H1 (cell line): ENCODE results near the gene LSM4. TPM values are rescaled to one million over a fixed set of nuclear protein-coding genes. Genes with fewer than 3 reads are reported as not detected.

Source experiments
- CTCF ChIA-PET: fragments of 300-600 bp; sonication (Branson Sonifier 250); formaldehyde crosslinking; loops from one replicate; lab custom pipeline; 2021; ENCODE audit not compliant: partially characterized antibody; lab: Charles Lee
- POLR2A ChIA-PET: fragments of 300-600 bp; sonication (Branson Sonifier 250); formaldehyde crosslinking; loops from one replicate; lab custom pipeline; 2021; ENCODE audit warnings: inconsistent platforms; ENCODE audit not compliant: partially characterized antibody; lab: Charles Lee
- DNase-seq, 2 experiments: peaks; one replicate each; pipeline versions ENCODE4 v3.0.0 to v3.0.0-alpha.2; 2010 to 2022; ENCODE audit warnings: low spot score in 2 of 2, low read depth in 1 of 2, mixed read lengths in 1 of 2
- FAIRE-seq: peaks from 2 replicates; lab custom pipeline; 2011; peaks lifted over from hg19 to GRCh38; lab: Jason Lieb, UNC
- H2AFZ ChIP-seq: 2 replicates; pipeline ENCODE4 v1.8.1; 2012; ENCODE audit warnings: low read length, inconsistent platforms
- H2AK5ac ChIP-seq: 2 replicates; pipeline ENCODE4 v1.6.1; 2013; ENCODE audit warnings: low read depth, low read length
- H2BK120ac ChIP-seq: replicated peaks from 2 replicates; pipeline ENCODE3; 2013; ENCODE audit warnings: low read depth, low read length, inconsistent platforms
- H2BK12ac ChIP-seq: 2 replicates; pipeline ENCODE4 v1.6.1; 2013; ENCODE audit warnings: low read depth, low read length
- H2BK15ac ChIP-seq: 2 replicates; pipeline ENCODE4 v1.6.1; 2013; ENCODE audit warnings: low read length
- H2BK20ac ChIP-seq: 2 replicates; pipeline ENCODE4 v1.6.1; 2013; ENCODE audit warnings: low read length
- H2BK5ac ChIP-seq: 2 replicates; pipeline ENCODE4 v1.6.1; 2013; ENCODE audit warnings: low read depth, low read length
- H3K14ac ChIP-seq: 2 replicates; pipeline ENCODE4 v1.6.1; 2013; ENCODE audit warnings: inconsistent platforms; ENCODE audit not compliant: insufficient read length
- H3K18ac ChIP-seq: 2 replicates; pipeline ENCODE4 v1.6.1; 2013; ENCODE audit warnings: low read length; ENCODE audit errors: extremely low read depth
- H3K23ac ChIP-seq: 2 replicates; pipeline ENCODE4 v1.6.1; 2013; ENCODE audit warnings: inconsistent platforms; ENCODE audit not compliant: insufficient read length
- H3K23me2 ChIP-seq: 2 replicates; pipeline ENCODE4 v1.6.1; 2013; ENCODE audit warnings: low read depth, low read length
- H3K27ac ChIP-seq: 2 replicates; pipeline ENCODE4 v1.6.1; 2011; ENCODE audit warnings: low read depth, low read length, inconsistent platforms
- H3K27me3 ChIP-seq, 4 experiments: replicated peaks in 1 of 4; 1 replicate in 1 of 4; 2 replicates in 3 of 4; pipeline versions ENCODE4 v1.6.1 to v1.8.1; 2011 to 2013; ENCODE audit warnings: low read length in 3 of 4, mild to moderate bottlenecking in 3 of 4, inconsistent platforms in 2 of 4, mixed read lengths in 2 of 4, moderate library complexity in 1 of 4; ENCODE audit not compliant: control insufficient read depth in 3 of 4, insufficient read depth in 3 of 4; ENCODE audit errors: extremely low read depth in 1 of 4
- H3K36me3 ChIP-seq, 4 experiments: 2 replicates each; pipeline versions ENCODE4 v1.6.1 to v1.8.1; 2011 to 2013; ENCODE audit warnings: mild to moderate bottlenecking in 4 of 4, low read length in 3 of 4, moderate library complexity in 2 of 4, control low read depth in 1 of 4, inconsistent platforms in 1 of 4; ENCODE audit not compliant: insufficient read depth in 4 of 4, control insufficient read depth in 2 of 4
- H3K4ac ChIP-seq: replicated peaks from 2 replicates; pipeline ENCODE3; 2013; ENCODE audit warnings: low read length, low read depth, mixed read lengths, inconsistent platforms; ENCODE audit not compliant: insufficient read length
- H3K4me1 ChIP-seq, 4 experiments: replicated peaks in 1 of 4; 1 replicate in 1 of 4; 2 replicates in 3 of 4; pipeline versions ENCODE4 v1.6.1 to v1.8.1; 2011 to 2013; ENCODE audit warnings: low read length in 3 of 4, inconsistent platforms in 2 of 4, mixed read lengths in 1 of 4; ENCODE audit not compliant: insufficient read depth in 4 of 4, control insufficient read depth in 3 of 4
- H3K4me2 ChIP-seq, 2 experiments: 2 replicates each; pipeline versions ENCODE4 v1.6.1 to v1.8.1; 2011 to 2013; ENCODE audit warnings: low read depth in 2 of 2, low read length in 2 of 2, control low read depth in 1 of 2, inconsistent platforms in 1 of 2, mild to moderate bottlenecking in 1 of 2; ENCODE audit not compliant: insufficient read depth in 1 of 2
- H3K4me3 ChIP-seq, 4 experiments: fragments of 200-600, 300-600 bp in 1 of 4; sonication (generic), shearing (Covaris generic), sonication (Bioruptor Twin) in 1 of 4; 2 replicates each; pipeline versions ENCODE4 v1.5.1 to v1.8.1; 2011 to 2016; ENCODE audit warnings: low read length in 4 of 4, low read depth in 3 of 4, control low read depth in 2 of 4, inconsistent platforms in 2 of 4, mild to moderate bottlenecking in 2 of 4, mixed read lengths in 1 of 4, moderate library complexity in 1 of 4; ENCODE audit not compliant: insufficient read depth in 2 of 4; ENCODE audit errors: extremely low read depth in 1 of 4
- H3K56ac ChIP-seq: replicated peaks from 2 replicates; pipeline ENCODE3; 2013; ENCODE audit warnings: low read depth, mild to moderate bottlenecking, mixed read lengths, low read length, inconsistent platforms; ENCODE audit not compliant: insufficient read length
- H3K79me1 ChIP-seq: 2 replicates; pipeline ENCODE4 v1.6.1; 2013; ENCODE audit warnings: low read depth, low read length, control low read depth
- H3K79me2 ChIP-seq, 2 experiments: 2 replicates each; pipeline versions ENCODE4 v1.6.1 to v1.8.1; 2012 to 2013; ENCODE audit warnings: low read length in 2 of 2, mild to moderate bottlenecking in 2 of 2, inconsistent platforms in 1 of 2; ENCODE audit not compliant: insufficient read depth in 2 of 2, control insufficient read depth in 1 of 2
- H3K9ac ChIP-seq, 4 experiments: replicated peaks in 1 of 4; 1 replicate in 1 of 4; 2 replicates in 3 of 4; pipeline versions ENCODE4 v1.6.1 to v1.8.1; 2011 to 2013; ENCODE audit warnings: low read depth in 3 of 4, low read length in 3 of 4, control low read depth in 2 of 4, mild to moderate bottlenecking in 2 of 4, moderate library complexity in 2 of 4, inconsistent platforms in 1 of 4; ENCODE audit errors: extremely low read depth in 1 of 4
- H3K9me3 ChIP-seq, 2 experiments: 2 replicates each; pipeline versions ENCODE4 v1.6.1 to v1.8.1; 2012 to 2013; ENCODE audit warnings: mild to moderate bottlenecking in 2 of 2, moderate library complexity in 2 of 2, control low read depth in 1 of 2, inconsistent platforms in 1 of 2, low read depth in 1 of 2, low read length in 1 of 2, mixed read lengths in 1 of 2; ENCODE audit not compliant: insufficient read depth in 2 of 2
- H4K20me1 ChIP-seq, 2 experiments: replicated peaks in 1 of 2; 2 replicates each; pipeline versions ENCODE3 to v1.8.1; 2011 to 2013; ENCODE audit warnings: inconsistent platforms in 2 of 2, low read length in 2 of 2, mild to moderate bottlenecking in 1 of 2; ENCODE audit not compliant: insufficient read depth in 2 of 2, control insufficient read depth in 1 of 2
- H4K5ac ChIP-seq: 2 replicates; pipeline ENCODE4 v1.6.1; 2013; ENCODE audit warnings: low read length, low read depth, mixed read lengths, inconsistent platforms; ENCODE audit not compliant: insufficient read length
- H4K8ac ChIP-seq: 2 replicates; pipeline ENCODE4 v1.8.0; 2013; ENCODE audit warnings: mild to moderate bottlenecking, moderate library complexity, low read length, inconsistent platforms; ENCODE audit not compliant: insufficient read depth; ENCODE audit errors: extremely low read depth
- H4K91ac ChIP-seq: replicated peaks from 2 replicates; pipeline ENCODE3; 2013; ENCODE audit warnings: low read length, mixed read lengths, inconsistent platforms; ENCODE audit not compliant: insufficient read length
- CHD2 ChIP-seq: IDR thresholded peaks from 2 replicates; pipeline ENCODE4 v1.6.1; 2012; ENCODE audit warnings: low read length, improper control_type of control experiment
- CREB1 ChIP-seq: IDR thresholded peaks from 2 replicates; pipeline ENCODE4 v1.6.1; 2012; ENCODE audit warnings: inconsistent platforms
- EGR1 ChIP-seq: IDR thresholded peaks from 2 replicates; pipeline ENCODE4 v1.6.1; 2011; ENCODE audit warnings: low read depth, low read length, borderline replicate concordance
- PHF8 ChIP-seq: fragments of 200-600 bp; sonication (generic); conservative IDR thresholded peaks from 2 replicates; pipeline ENCODE4 v1.7.1; 2012; ENCODE audit warnings: low read depth, mild to moderate bottlenecking, inconsistent platforms, low read length, moderate library complexity
- SIRT6 ChIP-seq: IDR thresholded peaks from one replicate; pipeline ENCODE4 v1.7.1; 2012; ENCODE audit warnings: low read length, inconsistent platforms
- SIX5 ChIP-seq: IDR thresholded peaks from 2 replicates; pipeline ENCODE4 v1.6.1; 2011; ENCODE audit warnings: mild to moderate bottlenecking, low read depth, low read length
- TAF1 ChIP-seq: IDR thresholded peaks from 2 replicates; pipeline ENCODE4 v1.6.1; 2011; ENCODE audit warnings: mild to moderate bottlenecking, low read depth, low read length
- TAF7 ChIP-seq: optimal IDR thresholded peaks from 2 replicates; pipeline ENCODE3; 2011; ENCODE audit warnings: low read depth, mild to moderate bottlenecking, inconsistent platforms, low read length, moderate library complexity, borderline replicate concordance
- WGBS, 2 experiments: shearing (Covaris generic) in 1 of 2; methylation state at CpG; one replicate each; pipeline versions ENCODE4 v1.1.6 to v1.1.7; 2013 to 2015; ENCODE audit warnings: low lambda C conversion rate in 2 of 2, mixed read lengths in 2 of 2, inconsistent platforms in 1 of 2, low coverage in 1 of 2, missing lambda C conversion rate in 1 of 2; ENCODE audit not compliant: insufficient replicate concordance in 2 of 2, insufficient coverage in 1 of 2, insufficient read length in 1 of 2; ENCODE audit errors: extremely low coverage in 1 of 2, missing lambda C conversion rate in 1 of 2; 5-methylcytosine and 5-hydroxymethylcytosine counted together
- polyA plus RNA-seq, 7 experiments: library from polyadenylated mRNA; depleted of rRNA in 3 of 7; stranded (reverse) in 5 of 7; unstranded in 2 of 7; fragments of >200 nt in 5 of 7; fragments of 200-250 nt in 2 of 7; gene quantifications; 1 replicate in 5 of 7; 2 replicates in 1 of 7; 4 replicates in 1 of 7; pipeline versions ENCODE4 v1.2.1 to v1.2.3, GENCODE V29; 2011 to 2013; ENCODE audit warnings: missing spikeins in 2 of 7, mixed read lengths in 2 of 7
- total RNA-seq: library from RNA; stranded (reverse); fragmentation: NEBNext Ultra II Directional; extraction: Animal tissue kit (Norgen Biotek cat#: 25700); gene quantifications from 2 replicates; pipeline ENCODE4 v1.2.1, GENCODE V29; 2021
- TF ChIP-seq, protein P1 (sequence below), 3 experiments: IDR thresholded peaks; 1 replicate in 2 of 3; 2 replicates in 1 of 3; pipeline versions ENCODE4 v1.5.1 to v1.6.1; 2011; ENCODE audit warnings: low read length in 3 of 3, mild to moderate bottlenecking in 3 of 3, inconsistent platforms in 2 of 3, low read depth in 1 of 3, moderate library complexity in 1 of 3; ENCODE audit not compliant: insufficient read depth in 1 of 3; ENCODE audit errors: control extremely low read depth in 1 of 3

The LSM4 gene
- total and polyA plus RNA-seq, 2 of the 8 experiments (the other 6 are each of a cell fraction or from before 2014, with no cell fraction given): 302 to 319 TPM

GRCh38 chr19:18279516-18280246, 43.2 kb downstream of the LSM4 start:
- ChIA-PET POLR2A (interaction anchor here (0.5 to 10.3 kb wide), 35 partner anchors 7 to 866 kb away, joined by 3 to 237 read pairs (median 11); partner anchors contain the start of genes GDF15, IQCN, LSM4 and MPV17L2), CTCF (interaction anchor here (0.5 to 13.6 kb wide), 52 partner anchors 7 to 563 kb away, joined by 3 to 242 read pairs (median 6); partner anchors contain the start of genes GDF15, LSM4, PDE4C and SSBP4)
- Histone ChIP-seq H3K14ac (no peak overlapping the region), H3K27ac (peak overlapping the region; percentile 84; the same call in 1 of the 2 replicates), H4K91ac (no peak overlapping the region), H3K79me2 (peaks cover 0 to 28% of the 10 kb centered on the region in 2 experiments; a peak in 3 of 4 replicates), H4K8ac (peak overlapping the region; percentile 88), H3K36me3 (peaks cover 0 to 5% (median 3%) of the 10 kb centered on the region in 4 experiments; a peak in 3 of 8 replicates), H3K4me2 (peak overlapping the region; percentile 44 to 71), H4K5ac (peak overlapping the region; percentile 47), H2AFZ (no peak overlapping the region), H2BK20ac (no peak overlapping the region), H2AK5ac (no peak overlapping the region), H4K20me1 (peaks cover 9 to 22% of the 10 kb centered on the region in 2 experiments), H3K9ac (peak overlapping the region; percentile 73 to 99 (median 96)), H3K18ac (no peak overlapping the region; the same call in none of the 2 replicates), H2BK15ac (no peak overlapping the region), H2BK12ac (no peak overlapping the region), H3K27me3 (no peaks in the 10 kb centered on the region), H3K79me1 (peaks cover 16% of the 10 kb centered on the region; the same call in 1 of the 2 replicates), H3K23ac (no peak overlapping the region), H3K4ac (no peak overlapping the region), H2BK5ac (no peak overlapping the region), H3K56ac (peak overlapping the region; percentile 36), H3K4me1 (peaks cover 4 to 14% (median 9%) of the 10 kb centered on the region in 4 experiments; a peak in 6 of 7 replicates), H2BK120ac (no peak overlapping the region), H3K4me3 (peak overlapping the region; percentile 88 to 99 (median 92)), H3K9me3 (no peaks in the 10 kb centered on the region), H3K23me2 (peaks cover 10% of the 10 kb centered on the region; the same call in 1 of the 2 replicates)
- no peak for FAIRE-seq
- peak; percentile 81 to 93 for DNase-seq
- WGBS, 2 experiments: 4% methylated on average over 28 of the region's 55 CpGs; no CpG with 5 or more reads in 1 of the 2 experiments
- peak; percentile 48; the same call in 1 of the 2 replicates for TF ChIP-seq PHF8
- no peak for TF ChIP-seq SIRT6
- TF ChIP-seq, protein P1, sequence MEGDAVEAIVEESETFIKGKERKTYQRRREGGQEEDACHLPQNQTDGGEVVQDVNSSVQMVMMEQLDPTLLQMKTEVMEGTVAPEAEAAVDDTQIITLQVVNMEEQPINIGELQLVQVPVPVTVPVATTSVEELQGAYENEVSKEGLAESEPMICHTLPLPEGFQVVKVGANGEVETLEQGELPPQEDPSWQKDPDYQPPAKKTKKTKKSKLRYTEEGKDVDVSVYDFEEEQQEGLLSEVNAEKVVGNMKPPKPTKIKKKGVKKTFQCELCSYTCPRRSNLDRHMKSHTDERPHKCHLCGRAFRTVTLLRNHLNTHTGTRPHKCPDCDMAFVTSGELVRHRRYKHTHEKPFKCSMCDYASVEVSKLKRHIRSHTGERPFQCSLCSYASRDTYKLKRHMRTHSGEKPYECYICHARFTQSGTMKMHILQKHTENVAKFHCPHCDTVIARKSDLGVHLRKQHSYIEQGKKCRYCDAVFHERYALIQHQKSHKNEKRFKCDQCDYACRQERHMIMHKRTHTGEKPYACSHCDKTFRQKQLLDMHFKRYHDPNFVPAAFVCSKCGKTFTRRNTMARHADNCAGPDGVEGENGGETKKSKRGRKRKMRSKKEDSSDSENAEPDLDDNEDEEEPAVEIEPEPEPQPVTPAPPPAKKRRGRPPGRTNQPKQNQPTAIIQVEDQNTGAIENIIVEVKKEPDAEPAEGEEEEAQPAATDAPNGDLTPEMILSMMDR (IDR thresholded peaks at IDR 0.05; ENCODE audit: control extremely low read depth in 1 of 3, insufficient read depth in 1 of 3, low read depth in 1 of 3, low read length in 3 of 3): peak; percentile 86 to 95 (median 92)
- peak; percentile 51; the same call in 1 of the 2 replicates for TF ChIP-seq CHD2
- TF ChIP-seq EGR1: peak; percentile 67
- TF ChIP-seq TAF1: peak; percentile 79
- peak; percentile 23; the same call in 1 of the 2 replicates for TF ChIP-seq CREB1
- TF ChIP-seq TAF7: peak; percentile 35
- no peak for TF ChIP-seq SIX5
